Prostate gland (tissue), 2 donors: ENCODE measurements around the gene ZNF688. TPM values are rescaled to one million over a fixed set of nuclear protein-coding genes. Genes with fewer than 3 reads are reported as not detected.
"Not testable (repeated sequence)": the region's sequence is repeated elsewhere in the genome, so short reads cannot be mapped to it uniquely, and the experiment has no call there.

Experiments
- DNase-seq: peaks from one replicate; pipeline ENCODE4 v3.0.0-alpha.2; 2019; ENCODE audit warnings: low spot score
- H3K27ac ChIP-seq, 2 donors: fragments of 200-600 bp; sonication (generic); 2 replicates each; pipeline ENCODE4 v1.5.1; 2017 to 2019
- H3K27me3 ChIP-seq: fragments of 200-600 bp; sonication (generic); replicated peaks from 2 replicates; pipeline ENCODE4 v1.5.1; 2019; ENCODE audit not compliant: insufficient read depth
- H3K36me3 ChIP-seq, 2 donors: fragments of 200-600 bp; sonication (generic); 1 replicate in 1 of 2; 2 replicates in 1 of 2; pipeline versions ENCODE4 v1.5.1 to v1.8.1; 2017 to 2019
- H3K4me1 ChIP-seq: fragments of 200-600 bp; sonication (generic); replicated peaks from 2 replicates; pipeline ENCODE4 v1.5.1; 2019
- H3K4me3 ChIP-seq, 2 donors: fragments of 200-600 bp; sonication (generic); 2 replicates each; pipeline ENCODE4 v1.5.1; 2017 to 2019
- H3K9me3 ChIP-seq: fragments of 200-600 bp; sonication (generic); 2 replicates; pipeline ENCODE4 v1.5.1; 2017
- POLR2A ChIP-seq: fragments of 450-650 bp; IDR thresholded peaks from one replicate; pipeline ENCODE4 v1.6.1; 2016; ENCODE audit warnings: antibody characterized with exemption, mild to moderate bottlenecking
- POLR2AphosphoS5 ChIP-seq: sonication (generic); formaldehyde crosslinking; IDR thresholded peaks from one replicate; pipeline ENCODE4 v1.6.1; 2017; ENCODE audit warnings: antibody characterized with exemption
- WGBS: methylation state at CpG from one replicate; pipeline ENCODE4 v1.1.5; 2018; 5-methylcytosine and 5-hydroxymethylcytosine counted together
- intact Hi-C: fragments of 100-400 bp; cut with DNase I; formaldehyde crosslinking; loops from one replicate; pipeline ENCODE4 v1.14.2; 2022
- total RNA-seq, 2 donors: library from RNA; depleted of rRNA; stranded (reverse); fragments of >200 nt; gene quantifications; one replicate each; pipeline ENCODE4 v1.1.0, GENCODE V29; 2016
- TF ChIP-seq, protein P1 (sequence below), 4 experiments: fragments of 200-600 bp in 2 of 4; fragments of 450-650 bp in 2 of 4; sonication (generic) in 2 of 4; IDR thresholded peaks; 1 replicate in 3 of 4; 2 replicates in 1 of 4; pipeline ENCODE4 v1.5.1; 2016 to 2019; ENCODE audit warnings: antibody characterized with exemption in 4 of 4, mild to moderate bottlenecking in 2 of 4, moderate library complexity in 2 of 4

The ZNF688 gene
- total RNA-seq, 2 donors from 2014 or later, result 20.4 to 21.5 TPM

DNA sequence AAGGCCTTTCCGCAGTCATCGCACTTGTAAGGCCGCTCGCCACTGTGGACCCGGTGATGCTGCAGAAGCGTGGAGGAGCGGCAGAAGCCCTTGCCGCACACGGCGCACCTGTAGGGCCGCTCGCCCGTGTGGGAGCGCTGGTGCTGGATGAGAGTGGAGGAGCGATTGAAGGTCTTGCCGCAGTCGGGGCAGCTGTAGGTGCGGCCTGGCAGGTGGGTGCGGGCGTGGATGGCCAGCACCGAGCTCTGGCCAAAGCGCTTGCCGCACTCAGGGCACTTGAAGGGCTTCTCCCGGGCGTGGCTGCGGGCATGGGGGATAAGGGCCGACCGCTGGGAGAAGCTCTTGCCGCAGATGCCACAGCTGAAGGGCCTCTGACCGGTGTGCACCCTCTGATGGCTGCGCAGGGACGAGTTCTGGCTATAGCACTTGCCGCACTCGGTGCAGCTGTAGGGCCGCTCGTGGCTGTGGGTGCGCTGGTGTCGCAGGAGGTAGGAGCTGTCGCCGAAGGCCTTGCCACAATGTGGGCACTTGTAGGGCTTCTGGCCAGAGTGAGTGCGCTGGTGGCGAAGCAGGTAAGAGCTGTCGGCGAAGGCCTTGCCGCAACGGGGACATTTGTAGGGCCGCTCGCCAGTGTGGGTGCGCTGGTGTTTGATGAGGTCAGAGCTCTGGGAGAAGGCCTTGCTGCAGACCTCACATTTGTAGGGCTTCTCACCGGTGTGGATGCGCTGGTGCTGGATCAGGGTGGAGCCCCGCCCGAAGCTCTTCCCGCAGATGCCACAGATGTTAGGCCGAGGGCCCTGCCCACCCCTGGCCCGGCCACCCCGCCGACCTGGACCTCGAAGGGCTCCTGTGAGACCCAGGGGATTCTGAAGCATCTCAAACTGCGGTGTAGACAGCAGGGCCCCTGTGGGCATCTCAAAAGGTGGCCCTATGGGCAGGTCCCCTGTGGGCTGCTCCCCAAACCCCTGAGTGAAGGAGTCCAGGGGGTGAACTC is 46.6 kb downstream of the ZNF688 start:
- DNase-seq, result no peak
- Histone ChIP-seq H3K27me3 (no peaks in the 10 kb centered on the region), H3K4me3 (no peak overlapping the region), H3K9me3 (no peaks in the 10 kb centered on the region), H3K36me3 (peaks cover 0 to 4% of the 10 kb centered on the region in 2 donors), H3K4me1 (no peaks in the 10 kb centered on the region), H3K27ac (no peak overlapping the region)
- WGBS, result 92% methylated on average over 60 of the region's 60 CpGs
- intact Hi-C loops, result loop anchor here (5.0 kb wide), 1 partner anchor 93 kb away; the partner anchor contains the start of gene DCTPP1
- no peak for TF ChIP-seq POLR2AphosphoS5
- TF ChIP-seq POLR2A, result no peak

DNA sequence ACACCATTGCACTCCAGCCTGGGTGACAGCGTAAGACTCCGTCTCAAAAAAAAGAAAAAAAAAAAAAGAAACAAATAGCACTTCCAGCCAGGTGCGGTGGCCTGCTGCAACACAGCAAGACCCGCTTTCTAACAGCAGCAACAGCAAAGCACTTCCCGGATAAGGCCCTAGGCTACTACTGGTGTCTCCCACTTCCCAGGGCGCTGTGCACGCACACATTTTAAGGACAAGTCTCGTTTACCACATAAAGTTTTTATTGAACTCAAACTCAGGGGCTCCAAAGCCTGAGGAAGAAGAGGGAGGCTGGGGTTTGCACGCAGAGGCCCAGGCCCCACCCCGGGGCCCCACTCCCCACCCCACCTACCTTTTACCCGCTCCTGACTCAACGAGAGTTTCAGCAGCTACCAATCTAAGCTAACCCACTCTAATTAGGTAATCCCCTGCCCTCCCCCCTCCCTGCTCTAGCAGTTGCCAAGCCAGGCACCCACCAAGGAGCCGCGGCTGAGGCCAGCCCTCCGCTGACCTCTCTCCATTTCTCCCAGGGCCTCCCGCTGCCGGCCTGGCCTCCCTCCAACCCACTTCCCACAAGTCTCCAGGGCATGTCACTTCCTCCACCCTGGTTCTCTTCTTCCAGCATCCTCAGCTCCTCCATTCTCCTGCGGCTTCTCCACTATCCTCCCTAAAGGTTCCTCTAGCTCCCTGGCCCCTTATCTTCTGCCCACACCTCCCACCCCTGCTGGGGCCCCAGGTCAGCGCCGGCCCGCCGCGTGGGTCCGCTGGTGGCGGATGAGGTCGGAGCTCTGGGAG is 47.5 kb downstream of the ZNF688 start:
- DNase-seq, result no peak
- Histone ChIP-seq H3K4me3 (no peak overlapping the region), H3K36me3 (peaks cover 0 to 4% of the 10 kb centered on the region in 2 donors), H3K9me3 (no peaks in the 10 kb centered on the region), H3K4me1 (no peaks in the 10 kb centered on the region), H3K27ac (no peak overlapping the region), H3K27me3 (no peaks in the 10 kb centered on the region)
- TF ChIP-seq, protein P1, sequence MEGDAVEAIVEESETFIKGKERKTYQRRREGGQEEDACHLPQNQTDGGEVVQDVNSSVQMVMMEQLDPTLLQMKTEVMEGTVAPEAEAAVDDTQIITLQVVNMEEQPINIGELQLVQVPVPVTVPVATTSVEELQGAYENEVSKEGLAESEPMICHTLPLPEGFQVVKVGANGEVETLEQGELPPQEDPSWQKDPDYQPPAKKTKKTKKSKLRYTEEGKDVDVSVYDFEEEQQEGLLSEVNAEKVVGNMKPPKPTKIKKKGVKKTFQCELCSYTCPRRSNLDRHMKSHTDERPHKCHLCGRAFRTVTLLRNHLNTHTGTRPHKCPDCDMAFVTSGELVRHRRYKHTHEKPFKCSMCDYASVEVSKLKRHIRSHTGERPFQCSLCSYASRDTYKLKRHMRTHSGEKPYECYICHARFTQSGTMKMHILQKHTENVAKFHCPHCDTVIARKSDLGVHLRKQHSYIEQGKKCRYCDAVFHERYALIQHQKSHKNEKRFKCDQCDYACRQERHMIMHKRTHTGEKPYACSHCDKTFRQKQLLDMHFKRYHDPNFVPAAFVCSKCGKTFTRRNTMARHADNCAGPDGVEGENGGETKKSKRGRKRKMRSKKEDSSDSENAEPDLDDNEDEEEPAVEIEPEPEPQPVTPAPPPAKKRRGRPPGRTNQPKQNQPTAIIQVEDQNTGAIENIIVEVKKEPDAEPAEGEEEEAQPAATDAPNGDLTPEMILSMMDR (IDR thresholded peaks at IDR 0.05), result no peak
- TF ChIP-seq POLR2AphosphoS5, result no peak
- TF ChIP-seq POLR2A, result no peak
- WGBS, result 75% methylated on average over 26 of the region's 26 CpGs
- intact Hi-C loops, result no loop called here

DNA sequence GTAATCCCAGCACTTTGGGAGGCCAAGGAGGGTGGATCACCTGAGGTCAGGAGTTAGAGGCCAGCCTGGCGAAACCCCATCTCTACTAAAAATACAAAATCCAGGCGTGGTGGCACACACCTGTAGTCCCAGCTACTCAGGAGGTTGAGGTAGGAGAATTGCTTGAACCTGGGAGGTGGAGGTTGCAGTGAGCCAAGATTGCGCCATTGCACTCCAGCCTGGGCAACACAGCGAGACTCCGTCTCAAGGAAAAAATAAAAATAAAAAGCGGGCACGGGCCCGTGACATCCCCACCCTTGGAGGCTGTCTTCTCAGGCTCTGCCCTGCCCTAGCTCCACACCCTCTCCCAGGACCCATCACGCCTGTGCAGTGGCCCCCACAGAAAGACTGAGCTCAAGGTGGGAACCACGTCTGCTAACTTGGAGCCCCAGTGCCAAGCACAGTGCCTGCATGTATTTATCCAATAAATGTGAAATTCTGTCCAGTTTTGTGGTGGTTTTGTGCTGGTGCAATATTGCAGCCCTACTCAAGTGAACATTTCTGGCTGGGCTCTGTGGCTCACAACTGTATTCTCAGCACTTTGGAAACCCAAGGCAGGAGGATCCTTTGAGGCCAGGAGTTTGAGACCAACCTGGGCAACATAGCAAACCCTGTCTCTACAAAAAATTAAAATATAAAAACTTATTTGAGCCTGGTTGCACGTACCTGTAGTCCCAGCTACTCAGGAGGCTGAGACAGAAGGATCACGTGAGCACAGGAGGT is 48.6 kb downstream of the ZNF688 start:
- H3K4me1 ChIP-seq, H3K27ac ChIP-seq, H3K27me3 ChIP-seq, H3K4me3 ChIP-seq, DNase-seq, H3K9me3 ChIP-seq, H3K36me3 ChIP-seq, intact Hi-C loops: not testable (repeated sequence)
- 91% methylated on average over 12 of the region's 12 CpGs for WGBS

DNA sequence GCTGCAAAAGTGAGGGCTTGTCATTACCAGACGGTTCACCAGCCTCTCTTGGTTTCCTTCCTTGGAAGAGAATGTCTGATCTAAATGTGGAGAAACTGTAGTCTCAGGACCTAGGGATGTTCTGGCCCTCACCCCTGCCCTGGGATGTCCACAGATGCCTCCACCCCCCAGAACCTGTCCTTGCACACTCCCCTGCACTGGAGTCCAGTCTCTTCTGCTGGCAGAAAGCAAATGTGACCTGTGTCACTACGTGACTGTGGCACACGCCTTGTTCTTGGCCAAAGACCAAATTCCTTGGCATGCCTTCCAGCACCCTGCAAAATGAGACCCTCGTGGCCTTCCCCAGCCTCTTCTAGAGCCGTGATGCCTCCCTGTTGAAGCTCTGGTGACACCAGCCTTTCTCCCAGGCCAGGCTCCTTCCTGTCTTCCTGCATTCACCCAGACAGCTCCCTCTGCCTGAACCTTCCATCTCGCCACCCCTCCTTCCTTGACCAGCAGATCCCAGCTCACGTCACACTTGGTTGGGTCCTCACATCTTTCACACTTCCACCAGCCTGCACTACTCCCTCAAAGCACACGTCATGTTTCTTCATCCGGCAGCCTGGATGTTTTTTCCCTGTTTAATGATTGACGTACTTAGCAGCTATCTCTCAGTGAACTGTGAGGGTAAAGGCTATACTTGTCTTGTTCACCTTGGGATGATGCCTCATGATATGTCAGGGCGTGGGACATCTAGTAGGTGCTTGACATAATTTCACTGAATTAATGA is 49.5 kb downstream of the ZNF688 start:
- Histone ChIP-seq H3K4me3 (no peak overlapping the region), H3K27ac (no peak overlapping the region), H3K9me3 (no peaks in the 10 kb centered on the region), H3K27me3 (no peaks in the 10 kb centered on the region), H3K36me3 (peaks cover 0 to 4% of the 10 kb centered on the region in 2 donors), H3K4me1 (no peaks in the 10 kb centered on the region)
- 48% methylated on average over 11 of the region's 11 CpGs for WGBS
- TF ChIP-seq POLR2AphosphoS5 (no peak), POLR2A (no peak)
- TF ChIP-seq, protein P1 (IDR thresholded peaks at IDR 0.05), result no peak
- no peak for DNase-seq
- intact Hi-C loops, result no loop called here

DNA sequence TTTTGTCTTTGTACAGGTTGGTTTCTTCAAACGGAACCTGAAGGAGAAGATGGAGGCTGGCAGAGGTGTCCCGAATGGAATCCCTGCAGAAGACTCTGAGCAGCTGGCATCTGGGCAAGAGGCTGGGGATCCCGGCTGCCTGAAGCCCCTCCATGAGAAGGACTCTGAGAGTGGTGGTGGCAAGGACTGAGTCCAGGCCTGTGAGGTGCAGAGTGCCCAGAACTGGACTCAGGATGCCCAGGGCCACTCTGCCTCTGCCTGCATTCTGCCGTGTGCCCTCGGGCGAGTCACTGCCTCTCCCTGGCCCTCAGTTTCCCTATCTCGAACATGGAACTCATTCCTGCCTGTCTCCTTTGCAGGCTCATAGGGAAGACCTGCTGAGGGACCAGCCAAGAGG is 50.0 kb downstream of the ZNF688 start:
- intact Hi-C loops, result no loop called here
- DNase-seq, result no peak
- peaks cover 0 to 4% of the 10 kb centered on the region in 2 donors for H3K36me3 ChIP-seq
- no peak overlapping the region for H3K4me3 ChIP-seq
- TF ChIP-seq POLR2AphosphoS5 (no peak), POLR2A (no peak)
- TF ChIP-seq, protein P1 (IDR thresholded peaks at IDR 0.05), result no peak
- no peak overlapping the region for H3K27ac ChIP-seq
- WGBS, result 96% methylated on average over 7 of the region's 7 CpGs
- no peaks in the 10 kb centered on the region for H3K9me3 ChIP-seq
- H3K27me3 ChIP-seq, result no peaks in the 10 kb centered on the region
- no peaks in the 10 kb centered on the region for H3K4me1 ChIP-seq
